ENCODE data around the gene CSK. TPM values are rescaled to one million over a fixed set of nuclear protein-coding genes. Genes with fewer than 3 reads are reported as not detected.

Gene CSK
- total RNA-seq, 2 experiments from 2014 or later, result 114 to 118 TPM

GRCh38 chr15:74802290-74802689 lies 20.4 kb downstream of the CSK start:
- DNase-seq, result no peak
- Histone ChIP-seq H3K36me3 (ENCODE audit: insufficient read depth, low read length) (peaks cover 63% of the 10 kb centered on the region), H3K4me3 (ENCODE audit: low read length) (no peak overlapping the region), H3K27ac (ENCODE audit: low read depth in 1 of 2, low read length in 2 of 2) (peak overlapping the region in 1 of 2 donors; percentile 2), H3K27me3 (ENCODE audit: control insufficient read depth in 1 of 2, insufficient read depth in 2 of 2, low read length in 2 of 2) (no peaks in the 10 kb centered on the region), H3K4me1 (ENCODE audit: insufficient read depth, low read length) (peaks cover 48% of the 10 kb centered on the region), H3K9me3 (ENCODE audit: control insufficient read depth in 1 of 2, insufficient read depth in 1 of 2, low read length in 2 of 2) (no peaks in the 10 kb centered on the region)
- POLR2A ChIA-PET, result interaction anchor here (33.5 kb wide), 1 partner anchor 23 kb away, joined by 925 read pairs; the partner anchor contains the start of gene CSK
- Mint-ChIP-seq H3K36me3 (ENCODE audit: low read depth) (peaks cover 66% of the 10 kb centered on the region), H3K4me1 (ENCODE audit: low read depth) (peaks cover 42% of the 10 kb centered on the region), H3K27me3 (no peaks in the 10 kb centered on the region), H3K9me3 (no peaks in the 10 kb centered on the region), H3K4me3 (no peak overlapping the region), H3K27ac (no peak overlapping the region)
- intact Hi-C loops (cut with DNase I, micrococcal nuclease), result loop anchor here in 1 of 2 experiments (5.0 kb wide), 1 partner anchor 35 kb away; no protein-coding TSS in a partner anchor
- no peak for ATAC-seq (ENCODE audit: poor library complexity)
- CTCF ChIA-PET, result interaction anchor here (0.5 kb wide), 1 partner anchor 60 kb away, joined by 3 read pairs; no protein-coding TSS in a partner anchor
- TF ChIP-seq, protein P1, sequence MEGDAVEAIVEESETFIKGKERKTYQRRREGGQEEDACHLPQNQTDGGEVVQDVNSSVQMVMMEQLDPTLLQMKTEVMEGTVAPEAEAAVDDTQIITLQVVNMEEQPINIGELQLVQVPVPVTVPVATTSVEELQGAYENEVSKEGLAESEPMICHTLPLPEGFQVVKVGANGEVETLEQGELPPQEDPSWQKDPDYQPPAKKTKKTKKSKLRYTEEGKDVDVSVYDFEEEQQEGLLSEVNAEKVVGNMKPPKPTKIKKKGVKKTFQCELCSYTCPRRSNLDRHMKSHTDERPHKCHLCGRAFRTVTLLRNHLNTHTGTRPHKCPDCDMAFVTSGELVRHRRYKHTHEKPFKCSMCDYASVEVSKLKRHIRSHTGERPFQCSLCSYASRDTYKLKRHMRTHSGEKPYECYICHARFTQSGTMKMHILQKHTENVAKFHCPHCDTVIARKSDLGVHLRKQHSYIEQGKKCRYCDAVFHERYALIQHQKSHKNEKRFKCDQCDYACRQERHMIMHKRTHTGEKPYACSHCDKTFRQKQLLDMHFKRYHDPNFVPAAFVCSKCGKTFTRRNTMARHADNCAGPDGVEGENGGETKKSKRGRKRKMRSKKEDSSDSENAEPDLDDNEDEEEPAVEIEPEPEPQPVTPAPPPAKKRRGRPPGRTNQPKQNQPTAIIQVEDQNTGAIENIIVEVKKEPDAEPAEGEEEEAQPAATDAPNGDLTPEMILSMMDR (IDR thresholded peaks at IDR 0.05), result no peak

DNA sequence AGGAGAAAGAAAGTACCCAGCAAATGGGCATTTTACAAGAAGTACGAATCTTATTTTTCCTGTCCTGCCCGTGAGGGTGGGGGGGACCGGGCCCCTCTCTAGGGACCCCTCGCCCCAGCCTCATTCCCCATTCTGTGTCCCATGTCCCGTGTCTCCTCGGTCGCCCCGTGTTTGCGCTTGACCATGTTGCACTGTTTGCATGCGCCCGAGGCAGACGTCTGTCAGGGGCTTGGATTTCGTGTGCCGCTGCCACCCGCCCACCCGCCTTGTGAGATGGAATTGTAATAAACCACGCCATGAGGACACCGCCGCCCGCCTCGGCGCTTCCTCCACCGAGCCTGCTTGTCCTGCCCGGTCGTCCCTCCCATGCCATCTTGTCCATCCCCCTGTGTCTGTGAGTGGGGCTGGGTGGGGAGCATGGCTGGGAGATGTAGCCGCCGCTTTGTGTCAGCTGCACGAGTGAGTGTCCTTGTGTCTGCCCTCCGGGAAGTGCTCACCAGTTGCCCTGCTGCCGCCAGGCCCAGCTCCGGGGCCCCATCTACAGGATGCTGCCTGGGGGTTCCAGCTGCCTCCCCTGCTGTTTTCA lies 21.1 kb downstream of the CSK start:
- Histone ChIP-seq H3K27me3 (ENCODE audit: control insufficient read depth in 1 of 2, insufficient read depth in 2 of 2, low read length in 2 of 2) (no peaks in the 10 kb centered on the region), H3K4me3 (ENCODE audit: low read length) (no peak overlapping the region), H3K36me3 (ENCODE audit: insufficient read depth, low read length) (peaks cover 62% of the 10 kb centered on the region), H3K27ac (ENCODE audit: low read depth in 1 of 2, low read length in 2 of 2) (no peak overlapping the region), H3K4me1 (ENCODE audit: insufficient read depth, low read length) (peaks cover 48% of the 10 kb centered on the region), H3K9me3 (ENCODE audit: control insufficient read depth in 1 of 2, insufficient read depth in 1 of 2, low read length in 2 of 2) (no peaks in the 10 kb centered on the region)
- H3K36me3 Mint-ChIP-seq (ENCODE audit: low read depth), result peaks cover 59% of the 10 kb centered on the region
- TF ChIP-seq, protein P1 (IDR thresholded peaks at IDR 0.05), result no peak
- no peak for ATAC-seq (ENCODE audit: poor library complexity)
- no peaks in the 10 kb centered on the region for H3K9me3 Mint-ChIP-seq
- ChIA-PET CTCF (interaction anchor here (0.5 to 2.8 kb wide), 3 partner anchors 10 to 59 kb away, joined by 3 to 12 read pairs (median 5); no protein-coding TSS in a partner anchor), POLR2A (interaction anchor here (33.5 kb wide), 1 partner anchor 24 kb away, joined by 925 read pairs; the partner anchor contains the start of gene CSK)
- H3K4me1 Mint-ChIP-seq (ENCODE audit: low read depth), result peaks cover 39% of the 10 kb centered on the region
- H3K27ac Mint-ChIP-seq, result no peak overlapping the region
- intact Hi-C loops (cut with DNase I, micrococcal nuclease), result loop anchor here in 1 of 2 experiments (5.0 kb wide), 1 partner anchor 34 kb away; no protein-coding TSS in a partner anchor
- no peak for DNase-seq
- no peak overlapping the region for H3K4me3 Mint-ChIP-seq
- H3K27me3 Mint-ChIP-seq, result no peaks in the 10 kb centered on the region

DNA sequence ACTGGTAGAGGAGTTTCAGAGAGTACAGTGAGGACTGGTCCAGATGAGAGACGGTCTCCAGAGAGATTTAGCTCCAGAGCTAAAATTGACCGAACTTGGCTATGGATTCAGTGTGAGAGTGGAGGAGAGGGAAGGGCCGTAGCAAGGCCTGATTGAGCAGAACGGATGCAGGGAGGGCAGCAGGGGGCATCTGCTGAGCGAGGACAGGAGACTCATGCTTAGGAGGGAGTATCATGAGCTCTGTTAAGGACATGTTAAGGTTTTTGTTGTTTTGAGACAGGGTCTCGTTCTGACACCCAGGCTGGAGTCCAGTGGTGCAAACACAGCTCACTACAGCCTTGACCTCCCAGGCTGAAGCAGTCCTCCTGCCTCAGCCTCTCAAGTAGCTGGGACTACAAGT lies 23.1 kb downstream of the CSK start:
- no peaks in the 10 kb centered on the region for H3K27me3 Mint-ChIP-seq
- DNase-seq (no peak), ATAC-seq (ENCODE audit: poor library complexity) (no peak)
- peak overlapping the region; percentile 58 for H3K27ac Mint-ChIP-seq
- H3K27me3 ChIP-seq (ENCODE audit: control insufficient read depth in 1 of 2, insufficient read depth in 2 of 2, low read length in 2 of 2), result no peaks in the 10 kb centered on the region
- no peaks in the 10 kb centered on the region for H3K9me3 Mint-ChIP-seq
- no peak overlapping the region for H3K4me3 ChIP-seq (ENCODE audit: low read length)
- peaks cover 35% of the 10 kb centered on the region for H3K4me1 Mint-ChIP-seq (ENCODE audit: low read depth)
- POLR2A ChIA-PET, result interaction anchor here (0.9 to 33.5 kb wide), 3 partner anchors 14 to 173 kb away, joined by 3 to 925 read pairs (median 6); partner anchors contain the start of gene CSK
- H3K4me1 ChIP-seq (ENCODE audit: insufficient read depth, low read length), result peaks cover 44% of the 10 kb centered on the region
- TF ChIP-seq, protein P1 (IDR thresholded peaks at IDR 0.05), result no peak
- H3K36me3 Mint-ChIP-seq (ENCODE audit: low read depth), result peaks cover 40% of the 10 kb centered on the region
- no peak overlapping the region for H3K27ac ChIP-seq (ENCODE audit: low read depth in 1 of 2, low read length in 2 of 2)
- no peaks in the 10 kb centered on the region for H3K9me3 ChIP-seq (ENCODE audit: control insufficient read depth in 1 of 2, insufficient read depth in 1 of 2, low read length in 2 of 2)
- peaks cover 42% of the 10 kb centered on the region for H3K36me3 ChIP-seq (ENCODE audit: insufficient read depth, low read length)
- no peak overlapping the region for H3K4me3 Mint-ChIP-seq
- intact Hi-C loops (cut with DNase I, micrococcal nuclease), result loop anchor here in 1 of 2 experiments (5.0 kb wide), 1 partner anchor 32 kb away; no protein-coding TSS in a partner anchor
- CTCF ChIA-PET, result interaction anchor here (0.7 to 2.8 kb wide), 8 partner anchors 12 to 183 kb away, joined by 3 to 12 read pairs (median 4); no protein-coding TSS in a partner anchor

All from CD4-positive, alpha-beta T cell (primary cell).